Stimulated activated CD8-positive, alpha-beta memory T cell treated with anti-CD3 and anti-CD28 coated beads, Interleukin-7, amount 100 ng/mL, for 4 hours (primary cell): ENCODE measurements around the gene PXYLP1.
A peak's percentile ranks its signal among the peaks of the same experiment; 100 is the strongest.
"Not testable (repeated sequence)": the region's sequence is repeated elsewhere in the genome, so short reads cannot be mapped to it uniquely, and the experiment has no call there.

Source experiments
- DNase-seq, 2 donors: peaks; one replicate each; pipeline ENCODE4 v3.0.0-alpha.2; 2020; ENCODE audit warnings: low read depth in 2 of 2

The PXYLP1 gene

DNA sequence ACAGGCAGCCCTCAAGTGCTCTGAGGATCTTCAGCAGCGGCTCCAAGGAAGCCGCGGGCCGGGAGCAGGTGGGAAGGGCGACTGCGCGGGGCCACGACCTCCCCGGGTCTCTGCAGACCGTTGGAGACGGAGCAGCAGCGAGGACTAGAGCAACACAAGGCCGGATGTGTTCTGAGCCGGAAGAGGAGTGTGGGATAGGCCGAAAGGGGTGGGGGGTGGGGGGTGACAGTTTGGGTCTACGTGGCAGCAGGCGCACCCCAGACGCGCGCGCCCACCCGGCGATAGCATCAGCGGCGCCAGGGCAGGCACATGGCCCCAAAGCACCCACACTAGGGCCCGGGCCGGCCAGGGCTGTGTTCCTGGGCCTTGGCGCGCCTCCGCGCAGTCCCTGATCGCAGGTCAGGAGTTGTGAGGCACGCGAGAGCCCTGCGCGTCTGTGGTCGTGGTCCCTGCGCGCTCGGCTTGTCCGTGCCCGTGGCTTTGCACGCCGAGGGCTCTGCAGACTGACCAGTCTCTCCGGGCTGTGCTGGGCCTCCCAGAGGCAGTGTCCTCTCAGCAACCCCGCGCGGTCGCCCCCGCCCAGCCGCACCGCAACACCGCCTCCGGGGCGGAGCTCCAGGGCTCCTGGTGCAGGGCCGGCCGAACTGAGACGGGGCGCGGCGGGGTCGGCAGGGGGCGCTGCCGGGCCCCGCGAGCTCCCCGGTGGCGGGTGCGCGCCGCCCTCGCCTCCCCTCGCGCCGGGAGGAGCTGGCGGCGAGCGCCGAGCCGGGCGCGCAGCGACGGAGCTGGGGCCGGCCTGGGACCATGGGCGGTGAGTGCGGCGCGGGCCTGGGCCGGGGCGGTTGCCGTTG, at the start of gene PXYLP1:
PXYLP1 (plus strand) TSS at position 725 of the 851 bp plus-strand sequence. CDS start 28,351 bp downstream, outside the sequence.
- DNase-seq = peak; percentile 77 to 86

GRCh38 chr3:141183606-141184005, 48.0 kb upstream of the PXYLP1 start:
- no peak for DNase-seq

GRCh38 chr3:141184430-141184829, 47.2 kb upstream of the PXYLP1 start:
- DNase-seq = no peak

DNA sequence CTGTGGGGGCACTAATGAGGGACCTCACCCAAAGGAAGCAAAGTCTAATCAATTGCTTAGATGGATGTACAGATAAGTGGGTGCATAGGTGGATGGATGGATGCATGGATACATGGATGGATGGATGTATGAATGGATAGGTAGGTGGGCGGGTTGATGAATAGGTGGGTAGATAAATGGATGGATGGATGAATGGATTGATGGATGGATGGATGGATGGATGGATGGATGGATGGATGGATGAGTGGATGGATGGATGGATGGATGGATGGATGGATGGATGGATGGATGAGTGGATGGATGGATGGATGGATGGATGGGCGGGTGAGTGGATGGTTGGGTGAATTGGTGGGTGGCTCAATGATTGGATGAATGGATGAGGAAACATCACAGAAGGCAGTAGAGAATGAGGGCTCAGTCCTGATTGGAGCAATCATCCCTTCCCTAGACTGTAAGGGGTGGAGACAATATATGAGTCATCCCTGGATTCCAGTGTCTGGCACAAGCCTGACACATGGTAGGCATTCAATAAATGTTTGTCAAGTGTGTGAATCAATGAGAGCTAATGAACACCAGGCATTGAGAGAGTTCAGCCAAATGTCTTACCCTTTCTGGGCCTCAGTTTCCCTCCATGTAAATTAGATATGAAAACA, 40.4 kb upstream of the PXYLP1 start:
- no peak for DNase-seq

DNA sequence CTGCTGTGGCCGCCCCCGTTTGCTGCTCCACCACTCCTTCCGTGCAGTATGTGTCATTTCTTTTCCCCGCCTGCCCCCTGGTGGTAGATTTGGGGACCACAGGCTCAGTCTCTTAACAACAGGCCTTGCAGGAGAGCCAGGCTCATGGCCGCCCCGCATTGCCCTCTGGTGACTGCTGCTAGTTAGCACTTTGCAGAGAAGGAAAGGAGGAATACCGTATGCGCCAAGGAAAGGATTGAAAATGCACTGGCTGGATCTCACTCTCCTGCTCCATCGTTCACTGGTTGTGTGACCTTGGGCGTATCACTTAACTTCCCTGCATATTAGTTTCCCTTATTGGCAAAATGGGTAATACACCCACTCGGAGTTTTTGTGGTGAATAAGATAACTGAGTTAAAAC, 39.3 kb upstream of the PXYLP1 start:
- peak; percentile 87 to 94 for DNase-seq

DNA sequence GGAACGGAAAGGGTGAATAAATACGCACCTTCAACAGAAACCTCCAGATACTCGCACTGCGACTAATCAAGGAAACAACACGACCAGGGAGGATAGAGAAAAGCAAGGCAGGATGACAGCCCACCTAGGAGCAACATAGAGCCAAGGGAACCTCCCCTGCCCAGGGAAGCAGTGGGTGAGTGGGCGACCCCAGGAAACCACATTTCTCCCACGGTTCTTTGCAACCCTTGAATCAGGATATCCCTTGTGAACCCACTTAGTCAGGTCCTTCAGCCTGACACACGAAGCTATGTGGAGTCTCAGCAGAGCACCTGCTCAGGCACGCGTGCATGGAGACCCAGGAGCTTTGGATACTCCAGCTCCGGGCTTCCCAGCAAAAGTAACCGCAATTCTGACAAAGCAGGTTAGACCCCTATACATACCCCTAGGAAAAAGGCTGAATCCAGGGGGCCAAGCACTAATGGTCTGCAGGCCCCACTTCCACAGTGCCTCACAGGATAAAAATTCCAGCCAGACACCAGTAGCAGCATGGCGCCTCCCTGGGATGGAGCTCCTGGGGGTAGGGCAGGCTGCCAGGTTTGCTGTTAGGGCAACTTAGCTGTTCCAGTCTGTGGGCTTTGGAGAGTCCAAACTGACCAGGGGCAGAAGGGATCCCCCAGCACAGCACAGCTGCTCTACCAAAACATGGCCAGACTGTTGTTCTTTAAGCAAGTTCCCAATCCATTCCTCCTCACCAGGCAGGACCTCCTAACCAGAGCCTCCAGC, 38.4 kb upstream of the PXYLP1 start:
- DNase-seq = no peak

GRCh38 chr3:141201122-141201521, 30.5 kb upstream of the PXYLP1 start:
- DNase-seq = no peak

GRCh38 chr3:141202682-141203081, 28.9 kb upstream of the PXYLP1 start:
- DNase-seq = no peak

DNA sequence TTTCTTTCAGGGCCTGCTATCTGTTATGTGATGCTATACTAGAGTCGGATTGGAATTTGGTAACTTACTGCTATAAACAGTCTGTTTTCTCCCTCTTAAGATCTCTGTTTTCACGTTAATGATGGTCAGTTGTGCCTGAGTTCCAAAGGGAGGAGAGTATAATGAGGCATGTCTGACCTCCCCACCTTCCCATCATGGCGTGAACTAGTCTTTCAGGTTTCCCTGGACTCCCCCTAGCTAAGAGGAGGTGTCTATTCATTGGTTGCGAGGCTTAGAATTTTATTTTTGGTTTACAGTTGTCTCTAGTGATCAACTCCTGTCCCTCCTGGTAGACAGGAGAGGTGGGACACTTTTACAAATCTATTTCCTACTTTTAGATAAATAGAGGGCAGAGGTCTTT, 27.8 kb upstream of the PXYLP1 start:
- DNase-seq = no peak

- DNase-seq = no peak
Measured at GRCh38 chr3:141204343-141204742, 27.3 kb upstream of the PXYLP1 start.

GRCh38 chr3:141211306-141211705, 20.3 kb upstream of the PXYLP1 start:
- DNase-seq = not testable (repeated sequence)

GRCh38 chr3:141212101-141212500, 19.5 kb upstream of the PXYLP1 start:
- DNase-seq = no peak

GRCh38 chr3:141212555-141212954, 19.1 kb upstream of the PXYLP1 start:
- no peak for DNase-seq

GRCh38 chr3:141216975-141217374, 14.7 kb upstream of the PXYLP1 start:
- no peak for DNase-seq

DNA sequence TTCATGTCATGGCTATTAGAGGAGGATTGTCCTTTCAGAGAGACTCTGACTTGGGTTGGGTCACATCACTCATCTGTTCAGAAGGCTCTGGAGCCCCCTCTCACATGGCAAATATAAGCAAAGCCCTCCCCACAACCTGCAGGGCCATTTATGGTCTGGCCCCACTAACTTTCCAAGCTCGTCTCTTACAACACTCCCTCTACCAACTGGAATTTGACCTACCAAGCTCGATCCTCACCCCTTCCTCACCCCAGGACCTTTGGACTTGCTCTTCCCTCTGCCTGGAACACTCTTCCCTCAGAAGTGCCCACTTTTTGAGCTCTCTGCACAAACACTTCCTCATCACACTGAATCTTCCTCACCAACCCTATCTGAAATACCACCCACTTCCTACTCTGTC, 14.2 kb upstream of the PXYLP1 start:
- no peak for DNase-seq

GRCh38 chr3:141218162-141218835, 13.3 kb upstream of the PXYLP1 start:
- DNase-seq = no peak

DNA sequence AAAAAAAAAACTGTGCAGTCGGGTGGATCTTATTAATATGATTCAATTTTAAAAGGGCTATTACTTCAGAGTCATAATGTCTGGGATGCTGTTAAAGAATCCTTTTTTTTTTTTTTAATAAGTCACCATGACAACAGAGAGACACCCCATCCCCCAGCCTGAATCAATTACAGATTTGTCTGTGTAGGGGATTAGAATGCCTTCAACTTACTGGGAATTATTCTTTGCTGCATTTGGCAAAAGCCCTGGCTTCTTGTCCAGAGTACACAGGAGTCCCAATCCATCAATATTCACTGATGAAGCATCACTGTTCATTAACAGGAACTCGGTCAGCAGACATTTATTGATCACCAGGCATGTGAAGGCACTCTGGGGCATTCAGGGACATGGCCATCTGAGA, 12.7 kb upstream of the PXYLP1 start:
- no peak for DNase-seq

DNA sequence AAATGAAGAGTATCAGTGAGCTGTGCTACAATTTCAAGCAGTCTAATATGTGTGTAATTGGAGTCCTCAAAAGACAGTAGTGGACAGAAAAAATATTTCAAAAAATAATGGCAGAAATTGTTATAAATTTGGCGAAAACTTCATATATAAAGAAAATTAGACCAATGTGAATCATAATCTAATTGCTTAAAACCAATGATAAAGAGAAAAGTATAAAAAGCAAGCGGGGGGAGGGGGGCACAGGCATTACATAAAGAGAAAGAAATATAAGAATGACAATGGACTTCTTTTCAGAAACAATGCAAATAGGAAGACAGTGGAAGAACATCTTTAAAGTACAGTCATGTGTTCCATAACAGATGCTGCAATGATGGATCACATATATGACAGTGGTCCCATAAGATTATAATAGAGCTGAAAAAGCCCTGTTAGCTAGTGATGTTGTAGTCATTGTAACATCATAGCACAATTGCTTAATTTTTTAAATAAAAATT, 7.9 kb upstream of the PXYLP1 start:
- DNase-seq = no peak

DNA sequence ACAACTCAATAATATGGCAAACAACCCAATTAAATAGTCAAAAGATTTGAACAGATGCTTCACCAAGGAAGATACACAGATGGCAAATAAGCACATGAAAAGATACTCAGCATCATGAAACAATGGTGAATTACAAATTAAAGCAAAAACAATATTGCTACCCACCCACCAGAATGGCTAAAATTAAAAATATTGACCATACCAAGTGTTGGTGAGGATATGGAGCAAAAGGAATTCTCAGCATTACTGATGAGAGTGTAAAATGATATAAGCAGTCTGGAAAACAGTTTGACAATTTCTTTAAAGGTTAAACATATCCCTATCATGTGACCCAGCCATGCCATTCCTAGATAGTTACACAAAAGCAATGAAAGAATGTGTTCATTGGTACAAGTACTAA, 5.7 kb upstream of the PXYLP1 start:
- no peak for DNase-seq

GRCh38 chr3:141227216-141227615, 4.4 kb upstream of the PXYLP1 start:
- DNase-seq = no peak

- DNase-seq = no peak
Measured at GRCh38 chr3:141227752-141228151, 3.9 kb upstream of the PXYLP1 start.

GRCh38 chr3:141228395-141228794, 3.2 kb upstream of the PXYLP1 start:
- DNase-seq = no peak
